Skeletal muscle tissue (tissue), 4 donors: ENCODE results near the gene PCDHGB3. TPM values are rescaled to one million over a fixed set of nuclear protein-coding genes. Genes with fewer than 3 reads are reported as not detected.
"Not testable (repeated sequence)": the region's sequence is repeated elsewhere in the genome, so short reads cannot be mapped to it uniquely, and the experiment has no call there.

Experiments
- H3K27ac ChIP-seq: one replicate; pipeline ENCODE4 v1.7.0; 2013; ENCODE audit warnings: mild to moderate bottlenecking, low read depth, low read length, inconsistent platforms
- H3K27me3 ChIP-seq, 3 donors: one replicate each; pipeline ENCODE4 v1.7.0; 2013; ENCODE audit warnings: low read length in 3 of 3; ENCODE audit not compliant: control insufficient read depth in 3 of 3, insufficient read depth in 3 of 3
- H3K36me3 ChIP-seq, 3 donors: one replicate each; pipeline ENCODE4 v1.7.0; 2013; ENCODE audit warnings: low read length in 3 of 3; ENCODE audit not compliant: control insufficient read depth in 3 of 3, insufficient read depth in 3 of 3
- H3K4me1 ChIP-seq, 3 donors: one replicate each; pipeline ENCODE4 v1.7.0; 2013; ENCODE audit warnings: low read length in 3 of 3, mild to moderate bottlenecking in 3 of 3; ENCODE audit not compliant: control insufficient read depth in 3 of 3, insufficient read depth in 3 of 3
- H3K4me3 ChIP-seq, 3 donors: one replicate each; pipeline ENCODE4 v1.7.0; 2013; ENCODE audit warnings: low read length in 3 of 3
- H3K9ac ChIP-seq, 3 donors: one replicate each; pipeline ENCODE4 v1.7.0; 2013; ENCODE audit warnings: low read length in 3 of 3, mild to moderate bottlenecking in 3 of 3, moderate library complexity in 2 of 3, low read depth in 1 of 3
- H3K9me3 ChIP-seq, 3 donors: one replicate each; pipeline ENCODE4 v1.7.0; 2013; ENCODE audit warnings: low read length in 3 of 3; ENCODE audit not compliant: control insufficient read depth in 3 of 3
- total RNA-seq: library from RNA; depleted of rRNA; stranded (reverse); fragments of >200 nt; gene quantifications from one replicate; pipeline ENCODE4 v1.2.3, GENCODE V29; 2014
- donor health status: Osteomylitis.

The PCDHGB3 gene
- total RNA-seq, 1 donor from 2014 or later: 3.1 TPM

- peaks cover 0 to 14% (median 6%) of the 10 kb centered on the region in 3 donors for H3K27me3 ChIP-seq
- no peak overlapping the region for H3K27ac ChIP-seq
- H3K9me3 ChIP-seq: peaks cover 12 to 34% (median 30%) of the 10 kb centered on the region in 3 donors
- H3K4me1 ChIP-seq: peaks cover 0 to 12% (median 0%) of the 10 kb centered on the region in 3 donors
- peak overlapping the region; percentile 17 to 59 (median 41) for H3K4me3 ChIP-seq
- peaks cover 0 to 6% (median 0%) of the 10 kb centered on the region in 3 donors for H3K36me3 ChIP-seq
- no peak overlapping the region for H3K9ac ChIP-seq
These were observed 19.4 kb downstream of the PCDHGB3 start for GRCh38 chr5:141389153-141390042.

- H3K27me3 ChIP-seq: peaks cover 0 to 18% (median 12%) of the 10 kb centered on the region in 3 donors
- no peak within 1 kb of the TSS for H3K27ac ChIP-seq
- peaks cover 12 to 31% (median 20%) of the 10 kb centered on the region in 3 donors for H3K9me3 ChIP-seq
- H3K9ac ChIP-seq: no peak within 1 kb of the TSS
- H3K4me3 ChIP-seq: peak within 1 kb of the TSS in 2 of 3 donors; percentile 44 to 49
- peaks cover 0 to 6% (median 0%) of the 10 kb centered on the region in 3 donors for H3K36me3 ChIP-seq
- peaks cover 0 to 15% (median 0%) of the 10 kb centered on the region in 3 donors for H3K4me1 ChIP-seq
These were observed 22.6 kb downstream of the PCDHGB3 start, which contains the start of gene PCDHGA8 for GRCh38 chr5:141392429-141393198. Gene PCDHGA8 (plus strand): TSS chr5:141392633. CDS start chr5:141392814, 181 bp downstream.

GRCh38 chr5:141393267-141393666, 23.2 kb downstream of the PCDHGB3 start:
- H3K27ac ChIP-seq: no peak overlapping the region
- H3K4me1 ChIP-seq: peaks cover 0 to 15% (median 0%) of the 10 kb centered on the region in 3 donors
- H3K36me3 ChIP-seq: peaks cover 0 to 6% (median 0%) of the 10 kb centered on the region in 3 donors
- H3K4me3 ChIP-seq: peak overlapping the region in 1 of 3 donors; percentile 49
- peaks cover 0 to 18% (median 12%) of the 10 kb centered on the region in 3 donors for H3K27me3 ChIP-seq
- H3K9me3 ChIP-seq: peaks cover 12 to 29% (median 19%) of the 10 kb centered on the region in 3 donors
- H3K9ac ChIP-seq: no peak overlapping the region

- Histone ChIP-seq H3K4me1 (peaks cover 0 to 16% (median 5%) of the 10 kb centered on the region in 3 donors), H3K9me3 (peaks cover 13 to 29% (median 20%) of the 10 kb centered on the region in 3 donors), H3K4me3 (peak overlapping the region in 1 of 3 donors; percentile 31), H3K27me3 (peaks cover 0 to 18% (median 12%) of the 10 kb centered on the region in 3 donors)
- H3K36me3 ChIP-seq, H3K27ac ChIP-seq, H3K9ac ChIP-seq: not testable (repeated sequence)
These were observed 24.6 kb downstream of the PCDHGB3 start for GRCh38 chr5:141394401-141395187.

GRCh38 chr5:141397756-141398551, 27.9 kb downstream of the PCDHGB3 start, which contains the start of gene PCDHGB5:
Gene PCDHGB5 (plus strand): TSS chr5:141397947. CDS start chr5:141398128, 181 bp downstream.
- Histone ChIP-seq H3K9me3 (peaks cover 12 to 32% (median 19%) of the 10 kb centered on the region in 3 donors), H3K4me3 (peak within 1 kb of the TSS; percentile 51 to 60 (median 54)), H3K4me1 (peaks cover 0 to 23% (median 6%) of the 10 kb centered on the region in 3 donors), H3K27me3 (peaks cover 0 to 12% (median 8%) of the 10 kb centered on the region in 3 donors), H3K9ac (peak within 1 kb of the TSS in 1 of 3 donors; percentile 12)
- not testable (repeated sequence) for H3K27ac ChIP-seq, H3K36me3 ChIP-seq

GRCh38 chr5:141398608-141399007, 28.6 kb downstream of the PCDHGB3 start:
- peaks cover 0 to 3% (median 3%) of the 10 kb centered on the region in 3 donors for H3K36me3 ChIP-seq
- H3K9ac ChIP-seq: peak overlapping the region in 1 of 3 donors; percentile 12
- H3K27me3 ChIP-seq: peaks cover 0 to 8% (median 7%) of the 10 kb centered on the region in 3 donors
- no peak overlapping the region for H3K27ac ChIP-seq
- H3K4me1 ChIP-seq: peaks cover 0 to 28% (median 6%) of the 10 kb centered on the region in 3 donors
- peaks cover 12 to 31% (median 23%) of the 10 kb centered on the region in 3 donors for H3K9me3 ChIP-seq
- peak overlapping the region; percentile 40 to 54 (median 48) for H3K4me3 ChIP-seq

GRCh38 chr5:141399555-141400258, 29.7 kb downstream of the PCDHGB3 start:
- Histone ChIP-seq H3K9ac (no peak overlapping the region), H3K27ac (no peak overlapping the region), H3K4me1 (peaks cover 0 to 27% (median 6%) of the 10 kb centered on the region in 3 donors), H3K4me3 (peak overlapping the region; percentile 43 to 66 (median 51)), H3K9me3 (peaks cover 10 to 30% (median 30%) of the 10 kb centered on the region in 3 donors), H3K36me3 (peaks cover 0 to 6% (median 3%) of the 10 kb centered on the region in 3 donors), H3K27me3 (peaks cover 0 to 7% (median 3%) of the 10 kb centered on the region in 3 donors)
